ENCODE data around the gene COG8. TPM values are rescaled to one million over a fixed set of nuclear protein-coding genes. Genes with fewer than 3 reads are reported as not detected.
A peak's percentile ranks its signal among the peaks of the same experiment; 100 is the strongest.

Gene COG8
- total RNA-seq, 1 donor: 34.0 TPM

GRCh38 chr16:69344171-69344570 lies 4.8 kb upstream of the COG8 start:
- TF ChIP-seq CTCF (IDR thresholded peaks at IDR 0.05; ENCODE audit: extremely low read depth, low read depth, low read length): no peak
- H3K27ac ChIP-seq (ENCODE audit: low read depth, low read length): no peak overlapping the region
- H4K20me1 ChIP-seq (ENCODE audit: insufficient read depth, low read length): no peaks in the 10 kb centered on the region
- H3K36me3 ChIP-seq (ENCODE audit: insufficient read depth, low read length): peaks cover 36% of the 10 kb centered on the region
- DNase-seq (ENCODE audit: insufficient read length, low spot score, missing footprints): no peak
- H2AFZ ChIP-seq (ENCODE audit: low read length): no peak overlapping the region
- no peak overlapping the region for H3K4me3 ChIP-seq (ENCODE audit: insufficient read depth, low read length)
- no peaks in the 10 kb centered on the region for H3K27me3 ChIP-seq (ENCODE audit: insufficient read depth, low read length)
- peaks cover 12% of the 10 kb centered on the region for H3K4me1 ChIP-seq (ENCODE audit: insufficient read depth, low read length)
- peaks cover 30% of the 10 kb centered on the region for H3K79me2 ChIP-seq (ENCODE audit: insufficient read depth, low read length)
- H3K4me2 ChIP-seq (ENCODE audit: insufficient read depth, low read length): no peak overlapping the region
- H3K9me3 ChIP-seq (ENCODE audit: low read depth, low read length): no peaks in the 10 kb centered on the region

- Histone ChIP-seq H3K27ac (ENCODE audit: low read depth, low read length) (peak overlapping the region; percentile 81), H3K36me3 (ENCODE audit: insufficient read depth, low read length) (peaks cover 50% of the 10 kb centered on the region), H3K4me3 (ENCODE audit: insufficient read depth, low read length) (peak overlapping the region; percentile 98), H3K27me3 (ENCODE audit: insufficient read depth, low read length) (no peaks in the 10 kb centered on the region), H2AFZ (ENCODE audit: low read length) (peak overlapping the region; percentile 84), H3K4me2 (ENCODE audit: insufficient read depth, low read length) (peak overlapping the region; percentile 92), H3K79me2 (ENCODE audit: insufficient read depth, low read length) (peaks cover 62% of the 10 kb centered on the region), H3K4me1 (ENCODE audit: insufficient read depth, low read length) (peaks cover 20% of the 10 kb centered on the region), H4K20me1 (ENCODE audit: insufficient read depth, low read length) (no peaks in the 10 kb centered on the region), H3K9me3 (ENCODE audit: low read depth, low read length) (no peaks in the 10 kb centered on the region)
- DNase-seq (ENCODE audit: insufficient read length, low spot score, missing footprints): peak; percentile 78
- TF ChIP-seq CTCF (IDR thresholded peaks at IDR 0.05; ENCODE audit: extremely low read depth, low read depth, low read length): no peak
These were observed 806 bp upstream of the COG8 start for GRCh38 chr16:69340095-69340644.

GRCh38 chr16:69338557-69339288 lies 641 bp downstream of the COG8 start:
- no peaks in the 10 kb centered on the region for H3K27me3 ChIP-seq (ENCODE audit: insufficient read depth, low read length)
- H3K4me2 ChIP-seq (ENCODE audit: insufficient read depth, low read length): peak overlapping the region; percentile 92
- H3K9me3 ChIP-seq (ENCODE audit: low read depth, low read length): no peaks in the 10 kb centered on the region
- peak overlapping the region; percentile 81 for H3K27ac ChIP-seq (ENCODE audit: low read depth, low read length)
- peaks cover 20% of the 10 kb centered on the region for H3K4me1 ChIP-seq (ENCODE audit: insufficient read depth, low read length)
- no peak for TF ChIP-seq CTCF (IDR thresholded peaks at IDR 0.05; ENCODE audit: extremely low read depth, low read depth, low read length)
- no peak for DNase-seq (ENCODE audit: insufficient read length, low spot score, missing footprints)
- peak overlapping the region; percentile 84 for H2AFZ ChIP-seq (ENCODE audit: low read length)
- H3K79me2 ChIP-seq (ENCODE audit: insufficient read depth, low read length): peaks cover 73% of the 10 kb centered on the region
- H3K4me3 ChIP-seq (ENCODE audit: insufficient read depth, low read length): peak overlapping the region; percentile 98
- peaks cover 60% of the 10 kb centered on the region for H3K36me3 ChIP-seq (ENCODE audit: insufficient read depth, low read length)
- H4K20me1 ChIP-seq (ENCODE audit: insufficient read depth, low read length): no peaks in the 10 kb centered on the region

- Histone ChIP-seq H3K4me3 (ENCODE audit: insufficient read depth, low read length) (no peak overlapping the region), H4K20me1 (ENCODE audit: insufficient read depth, low read length) (peaks cover under 1% of the 10 kb centered on the region), H3K4me1 (ENCODE audit: insufficient read depth, low read length) (peaks cover 11% of the 10 kb centered on the region), H3K4me2 (ENCODE audit: insufficient read depth, low read length) (no peak overlapping the region), H3K27ac (ENCODE audit: low read depth, low read length) (no peak overlapping the region), H3K9me3 (ENCODE audit: low read depth, low read length) (no peaks in the 10 kb centered on the region), H3K79me2 (ENCODE audit: insufficient read depth, low read length) (peaks cover 60% of the 10 kb centered on the region), H3K36me3 (ENCODE audit: insufficient read depth, low read length) (peaks cover 46% of the 10 kb centered on the region), H2AFZ (ENCODE audit: low read length) (no peak overlapping the region), H3K27me3 (ENCODE audit: insufficient read depth, low read length) (no peaks in the 10 kb centered on the region)
- no peak for DNase-seq (ENCODE audit: insufficient read length, low spot score, missing footprints)
- TF ChIP-seq CTCF (IDR thresholded peaks at IDR 0.05; ENCODE audit: extremely low read depth, low read depth, low read length): no peak
These were observed 4.7 kb downstream of the COG8 start for GRCh38 chr16:69334696-69335095.
